ENCODE measurements around the gene ZNF800.

The ZNF800 gene

GRCh38 chr7:127346575-127347256 lies 45.8 kb downstream of the ZNF800 start:
- DNase-seq = no peak

GRCh38 chr7:127342596-127342995 lies 49.9 kb downstream of the ZNF800 start:
- no peak for DNase-seq

GRCh38 chr7:127338122-127338521 lies 54.4 kb downstream of the ZNF800 start:
- DNase-seq = no peak

- DNase-seq = no peak
These were observed 54.9 kb downstream of the ZNF800 start for GRCh38 chr7:127337581-127337980.

GRCh38 chr7:127336458-127336857 lies 56.0 kb downstream of the ZNF800 start:
- DNase-seq = no peak

- DNase-seq = no peak
These were observed 59.6 kb downstream of the ZNF800 start for GRCh38 chr7:127332880-127333279.

- no peak for DNase-seq
These were observed 62.4 kb downstream of the ZNF800 start for GRCh38 chr7:127330070-127330469.

GRCh38 chr7:127322832-127323493 lies 69.5 kb downstream of the ZNF800 start:
- no peak for DNase-seq

GRCh38 chr7:127322351-127322750 lies 70.2 kb downstream of the ZNF800 start:
- DNase-seq = no peak

GRCh38 chr7:127320974-127321373 lies 71.5 kb downstream of the ZNF800 start:
- no peak for DNase-seq
